Transverse colon (tissue), 4 donors: Measurements from ENCODE around the gene MORC1. TPM values are rescaled to one million over a fixed set of nuclear protein-coding genes. Genes with fewer than 3 reads are reported as not detected.

Experiments
- DNase-seq: peaks from one replicate; pipeline ENCODE4 v3.0.0-alpha.2; 2019
- H3K27ac ChIP-seq, 4 donors: fragments of 200-600 bp; sonication (generic); 2 replicates each; pipeline ENCODE4 v1.5.1; 2016 to 2018; ENCODE audit warnings: inconsistent platforms in 4 of 4
- H3K27me3 ChIP-seq: fragments of 200-600 bp; sonication (generic); 2 replicates; pipeline ENCODE4 v1.5.1; 2017; ENCODE audit warnings: inconsistent platforms
- H3K36me3 ChIP-seq, 4 donors: fragments of 200-600 bp; sonication (generic); 2 replicates each; pipeline ENCODE4 v1.5.1; 2017 to 2019; ENCODE audit warnings: inconsistent platforms in 4 of 4
- H3K4me1 ChIP-seq, 4 donors: fragments of 200-600 bp; sonication (generic); 2 replicates each; pipeline ENCODE4 v1.5.1; 2017 to 2020; ENCODE audit warnings: inconsistent platforms in 4 of 4
- H3K4me3 ChIP-seq, 4 donors: fragments of 200-600 bp; sonication (generic); 1 replicate in 1 of 4; 2 replicates in 3 of 4; pipeline versions ENCODE4 v1.5.1 to v1.6.1; 2017 to 2019; ENCODE audit warnings: inconsistent platforms in 4 of 4
- H3K9me3 ChIP-seq, 2 donors: fragments of 200-600 bp; sonication (generic); 2 replicates each; pipeline ENCODE4 v1.5.1; 2017 to 2019; ENCODE audit warnings: inconsistent platforms in 2 of 2
- CTCF ChIP-seq, 5 experiments: fragments of 200-600 bp in 3 of 5; fragments of 450-650 bp in 2 of 5; sonication (generic) in 3 of 5; IDR thresholded peaks; 1 replicate in 2 of 5; 2 replicates in 3 of 5; pipeline ENCODE4 v1.5.1; 2016 to 2017; ENCODE audit warnings: antibody characterized with exemption in 5 of 5, inconsistent platforms in 3 of 5, mild to moderate bottlenecking in 2 of 5, moderate library complexity in 1 of 5
- EP300 ChIP-seq: sonication (generic); formaldehyde crosslinking; IDR thresholded peaks from one replicate; pipeline ENCODE4 v1.6.1; 2017; ENCODE audit warnings: antibody characterized with exemption, low read depth
- POLR2A ChIP-seq: fragments of 450-650 bp; IDR thresholded peaks from one replicate; pipeline ENCODE4 v1.6.1; 2016; ENCODE audit warnings: antibody characterized with exemption, mild to moderate bottlenecking, moderate library complexity
- POLR2AphosphoS5 ChIP-seq, 3 donors: sonication (generic); formaldehyde crosslinking; IDR thresholded peaks; one replicate each; pipeline ENCODE4 v1.6.1; 2016; ENCODE audit warnings: antibody characterized with exemption in 3 of 3
- WGBS, 2 donors: methylation state at CpG; one replicate each; pipeline ENCODE4 v1.1.5; 2018; ENCODE audit warnings: low coverage in 1 of 2; 5-methylcytosine and 5-hydroxymethylcytosine counted together
- in situ Hi-C, 4 donors: fragments of 200-750 bp; cut with MboI; loops; one replicate each; pipeline versions ENCODE4 v1.15.0 to v1.15.1; 2017; ENCODE audit warnings: low sequenced_read_pairs in 3 of 4, low pct_ligation_motif_present in 1 of 4, low pct_unique_long_range_greater_than_20kb in 1 of 4
- intact Hi-C: fragments of 100-400 bp; cut with DNase I; formaldehyde crosslinking; loops from one replicate; pipeline ENCODE4 v1.15.1; 2023; ENCODE audit warnings: low total_unique reads
- total RNA-seq, 4 donors: library from RNA; depleted of rRNA; stranded (reverse); fragments of >200 nt; gene quantifications; one replicate each; pipeline ENCODE4 v1.1.0, GENCODE V29; 2016

Gene MORC1
- total RNA-seq, 4 donors from 2014 or later, result 0.16 TPM; not detected in 3

- intact Hi-C loops (no loop called here), in situ Hi-C loops (loop anchor here in 1 of 4 donors (25.0 kb wide), 1 partner anchor 165 kb away; no protein-coding TSS in a partner anchor)
- TF ChIP-seq EP300 (no peak), POLR2AphosphoS5 (IDR thresholded peaks at IDR 0.05) (no peak), POLR2A (no peak), CTCF (IDR thresholded peaks at IDR 0.05) (no peak)
- H3K4me3 ChIP-seq, result no peak overlapping the region
- H3K36me3 ChIP-seq, result no peaks in the 10 kb centered on the region
- DNase-seq, result no peak
- no peak overlapping the region for H3K27ac ChIP-seq
- WGBS, 2 donors, result 60 to 69% methylated on average over 7 of the region's 7 CpGs
- H3K27me3 ChIP-seq, result no peaks in the 10 kb centered on the region
- no peaks in the 10 kb centered on the region for H3K9me3 ChIP-seq
- no peaks in the 10 kb centered on the region for H3K4me1 ChIP-seq
These were observed 45.7 kb downstream of the MORC1 start for GRCh38 chr3:109072194-109072593.

- no peak overlapping the region for H3K4me3 ChIP-seq
- H3K4me1 ChIP-seq, result no peaks in the 10 kb centered on the region
- TF ChIP-seq POLR2AphosphoS5 (IDR thresholded peaks at IDR 0.05) (no peak), POLR2A (no peak), EP300 (no peak), CTCF (IDR thresholded peaks at IDR 0.05) (no peak)
- no peaks in the 10 kb centered on the region for H3K27me3 ChIP-seq
- no peak for DNase-seq
- in situ Hi-C loops (loop anchor here in 1 of 4 donors (25.0 kb wide), 1 partner anchor 166 kb away; no protein-coding TSS in a partner anchor), intact Hi-C loops (no loop called here)
- WGBS, 2 donors, result 39 to 41% methylated on average over 3 to 4 of the region's 4 CpGs
- H3K36me3 ChIP-seq, result no peaks in the 10 kb centered on the region
- no peaks in the 10 kb centered on the region for H3K9me3 ChIP-seq
- H3K27ac ChIP-seq, result no peak overlapping the region
These were observed 46.4 kb downstream of the MORC1 start for GRCh38 chr3:109071350-109072142.

GRCh38 chr3:109070211-109070610, 47.7 kb downstream of the MORC1 start:
- Histone ChIP-seq H3K27ac (no peak overlapping the region), H3K4me3 (no peak overlapping the region), H3K9me3 (no peaks in the 10 kb centered on the region), H3K36me3 (no peaks in the 10 kb centered on the region), H3K27me3 (no peaks in the 10 kb centered on the region), H3K4me1 (no peaks in the 10 kb centered on the region)
- in situ Hi-C loops (loop anchor here in 1 of 4 donors (25.0 kb wide), 1 partner anchor 167 kb away; no protein-coding TSS in a partner anchor), intact Hi-C loops (no loop called here)
- 72 to 75% methylated on average over 7 of the region's 7 CpGs for WGBS, 2 donors
- TF ChIP-seq POLR2A (no peak), EP300 (no peak), CTCF (IDR thresholded peaks at IDR 0.05) (no peak), POLR2AphosphoS5 (IDR thresholded peaks at IDR 0.05) (no peak)
- no peak for DNase-seq

- Histone ChIP-seq H3K4me3 (no peak overlapping the region), H3K27me3 (no peaks in the 10 kb centered on the region), H3K27ac (no peak overlapping the region), H3K9me3 (no peaks in the 10 kb centered on the region), H3K4me1 (no peaks in the 10 kb centered on the region), H3K36me3 (no peaks in the 10 kb centered on the region)
- 92 to 97% methylated on average over 3 of the region's 3 CpGs for WGBS, 2 donors
- no peak for DNase-seq
- intact Hi-C loops, result no loop called here
- TF ChIP-seq CTCF (IDR thresholded peaks at IDR 0.05) (no peak), POLR2AphosphoS5 (IDR thresholded peaks at IDR 0.05) (no peak), EP300 (no peak), POLR2A (no peak)
- in situ Hi-C loops, result loop anchor here in 1 of 4 donors (25.0 kb wide), 1 partner anchor 170 kb away; no protein-coding TSS in a partner anchor
These were observed 51.1 kb downstream of the MORC1 start for GRCh38 chr3:109066864-109067263.
